Neural cell (in vitro differentiated cells): Measurements from ENCODE around the gene POLR2L. TPM values are rescaled to one million over a fixed set of nuclear protein-coding genes. Genes with fewer than 3 reads are reported as not detected.
A peak's percentile ranks its signal among the peaks of the same experiment; 100 is the strongest.

Experiments
- H2AFZ ChIP-seq: fragments of 200-600, 300-800 bp; sonication (generic), shearing (Covaris generic); 2 replicates; pipeline ENCODE4 v1.6.0; 2014; ENCODE audit warnings: low read depth, mild to moderate bottlenecking, antibody characterized with exemption, low read length, moderate library complexity
- H3F3A ChIP-seq: fragments of 200-600 bp; shearing (Covaris generic); 2 replicates; pipeline ENCODE4 v1.6.1; 2016; ENCODE audit warnings: mild to moderate bottlenecking, moderate library complexity, mixed read lengths, antibody characterized with exemption, low read length; ENCODE audit not compliant: insufficient read depth, poor library complexity, severe bottlenecking
- H3K27ac ChIP-seq: fragments of 200-600, 300-800 bp; sonication (generic), shearing (Covaris generic); 2 replicates; pipeline ENCODE4 v1.5.1; 2014; ENCODE audit warnings: mild to moderate bottlenecking, low read length, moderate library complexity
- H3K27me3 ChIP-seq: fragments of 300-800, 200-600 bp; sonication (generic), shearing (Covaris generic); 2 replicates; pipeline ENCODE4 v1.6.0; 2014; ENCODE audit warnings: mild to moderate bottlenecking, low read depth, low read length, moderate library complexity; ENCODE audit not compliant: insufficient read depth
- H3K36me3 ChIP-seq: fragments of 300-800, 200-600 bp; sonication (generic), shearing (Covaris generic); 2 replicates; pipeline ENCODE4 v1.5.1; 2014; ENCODE audit warnings: mild to moderate bottlenecking, antibody characterized with exemption, low read length, moderate library complexity; ENCODE audit not compliant: insufficient read depth
- H3K4me2 ChIP-seq: fragments of 300-800, 200-600 bp; sonication (generic), shearing (Covaris generic); 2 replicates; pipeline ENCODE4 v1.6.0; 2014; ENCODE audit warnings: mild to moderate bottlenecking, low read length
- H3K4me3 ChIP-seq: fragments of 300-800, 200-600 bp; sonication (generic), shearing (Covaris generic); 2 replicates; pipeline ENCODE4 v1.5.1; 2014; ENCODE audit warnings: mild to moderate bottlenecking, low read length, moderate library complexity
- H3K79me2 ChIP-seq: fragments of 200-600 bp; shearing (Covaris generic); replicated peaks from 2 replicates; pipeline ENCODE4 v1.6.0; 2014; ENCODE audit warnings: mild to moderate bottlenecking, low read length, moderate library complexity; ENCODE audit not compliant: insufficient read depth
- H3K9ac ChIP-seq: fragments of 300-800, 200-600 bp; sonication (generic), shearing (Covaris generic); 2 replicates; pipeline ENCODE4 v1.6.1; 2016; ENCODE audit warnings: mild to moderate bottlenecking, low read length, mixed read lengths
- H3K9me2 ChIP-seq: fragments of 200-600 bp; shearing (Covaris generic); 2 replicates; pipeline ENCODE4 v1.6.1; 2016; ENCODE audit warnings: mild to moderate bottlenecking, low read length, mixed read lengths; ENCODE audit not compliant: insufficient read depth
- H3K9me3 ChIP-seq: fragments of 200-600, 300-800 bp; sonication (generic), shearing (Covaris generic); 2 replicates; pipeline ENCODE4 v1.6.1; 2016; ENCODE audit warnings: mild to moderate bottlenecking, mixed run types, low read length, moderate library complexity, mixed read lengths
- H4K20me1 ChIP-seq: fragments of 200-600 bp; shearing (Covaris generic); 2 replicates; pipeline ENCODE4 v1.6.1; 2016; ENCODE audit warnings: mild to moderate bottlenecking, mixed run types; ENCODE audit not compliant: insufficient read depth
- CTCF ChIP-seq: fragments of 450-650 bp; IDR thresholded peaks from 2 replicates; pipeline ENCODE4 v1.5.1; 2014; ENCODE audit warnings: antibody characterized with exemption, mild to moderate bottlenecking, moderate library complexity; ENCODE audit not compliant: poor library complexity, severe bottlenecking
- EP300 ChIP-seq: fragments of 450-650 bp; conservative IDR thresholded peaks from 2 replicates; pipeline ENCODE4 v1.6.1; 2014; ENCODE audit warnings: antibody characterized with exemption, mild to moderate bottlenecking, moderate library complexity; ENCODE audit not compliant: poor library complexity, severe bottlenecking
- EZH2 ChIP-seq: fragments of 200-600, 300-800 bp; shearing (Covaris generic), sonication (generic); IDR thresholded peaks from 2 replicates; pipeline ENCODE4 v1.6.1; 2014; ENCODE audit warnings: antibody characterized with exemption, low read length, borderline replicate concordance, mild to moderate bottlenecking; ENCODE audit not compliant: insufficient read depth, poor library complexity, severe bottlenecking
- MXI1 ChIP-seq: fragments of 450-650 bp; conservative IDR thresholded peaks from 2 replicates; pipeline ENCODE4 v1.6.1; 2014; ENCODE audit warnings: antibody characterized with exemption, mild to moderate bottlenecking; ENCODE audit not compliant: poor library complexity, severe bottlenecking
- POLR2AphosphoS5 ChIP-seq: IDR thresholded peaks from 2 replicates; pipeline ENCODE4 v1.6.1; 2012
- RAD21 ChIP-seq: fragments of 450-650 bp; conservative IDR thresholded peaks from 2 replicates; pipeline ENCODE4 v1.6.1; 2014; ENCODE audit warnings: antibody characterized with exemption, mild to moderate bottlenecking, moderate library complexity
- REST ChIP-seq: IDR thresholded peaks from 2 replicates; pipeline ENCODE4 v1.6.1; 2012; ENCODE audit warnings: borderline replicate concordance
- SMC3 ChIP-seq: fragments of 450-650 bp; conservative IDR thresholded peaks from 2 replicates; pipeline ENCODE4 v1.6.1; 2014; ENCODE audit warnings: antibody characterized with exemption, mild to moderate bottlenecking, moderate library complexity; ENCODE audit not compliant: poor library complexity
- TAF1 ChIP-seq: IDR thresholded peaks from 2 replicates; pipeline ENCODE4 v1.6.1; 2012; ENCODE audit warnings: low read depth
- polyA plus RNA-seq: library from polyadenylated mRNA; depleted of rRNA; stranded (reverse); fragments of >200 nt; gene quantifications from 2 replicates; pipeline ENCODE4 v1.2.3, GENCODE V29; 2014

The POLR2L gene
- polyA plus RNA-seq, 1 donor from 2014 or later = 62.3 TPM

- no peaks in the 10 kb centered on the region for H4K20me1 ChIP-seq
- H3K36me3 ChIP-seq = no peaks in the 10 kb centered on the region
- no peaks in the 10 kb centered on the region for H3K9me3 ChIP-seq
- TF ChIP-seq EP300 = no peak
- no peak for TF ChIP-seq EZH2
- H3K27me3 ChIP-seq = peaks cover 5% of the 10 kb centered on the region
- H3K4me2 ChIP-seq = peak overlapping the region; percentile 80
- H3F3A ChIP-seq = no peaks in the 10 kb centered on the region
- H2AFZ ChIP-seq = peak overlapping the region; percentile 56
- peak overlapping the region; percentile 63 for H3K9ac ChIP-seq
- H3K79me2 ChIP-seq = no peaks in the 10 kb centered on the region
- no peak overlapping the region for H3K27ac ChIP-seq
- no peaks in the 10 kb centered on the region for H3K9me2 ChIP-seq
- H3K4me3 ChIP-seq = peak overlapping the region; percentile 73
Observed at GRCh38 chr11:849104-849824, 6.9 kb upstream of the POLR2L start.

DNA sequence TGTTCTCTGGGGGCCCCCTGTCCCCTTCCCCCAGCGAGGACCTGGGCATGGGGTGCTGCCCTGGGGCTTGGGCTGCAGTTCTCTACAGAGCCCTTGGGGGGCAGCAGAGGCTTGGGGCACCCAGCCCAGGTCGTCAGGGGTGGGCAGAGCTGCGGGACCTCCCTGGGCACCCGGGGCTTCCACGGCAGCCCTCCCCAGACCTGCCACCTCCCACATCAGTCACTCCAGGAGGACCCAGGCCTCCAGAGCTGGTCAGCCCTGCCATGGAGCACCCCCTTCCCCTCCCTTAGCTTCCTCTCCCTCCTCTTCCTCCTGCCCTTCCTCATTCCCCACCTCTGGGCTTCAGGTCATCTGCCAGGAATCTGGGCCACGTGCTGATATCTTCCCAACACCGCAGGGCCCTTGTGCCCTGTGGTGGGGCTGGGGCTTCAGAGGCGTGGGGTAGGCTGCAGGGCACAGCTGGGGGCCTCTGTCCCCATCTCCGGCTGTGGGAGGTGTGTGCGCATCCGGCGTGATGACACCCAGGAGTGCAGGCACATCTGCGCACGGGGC lies 6.1 kb upstream of the POLR2L start:
- no peak overlapping the region for H3K4me2 ChIP-seq
- peak overlapping the region; percentile 73 for H3K4me3 ChIP-seq
- H2AFZ ChIP-seq = no peak overlapping the region
- H3K9me3 ChIP-seq = no peaks in the 10 kb centered on the region
- H3F3A ChIP-seq = no peaks in the 10 kb centered on the region
- TF ChIP-seq CTCF (peak; percentile 83), RAD21 (peak; percentile 81), SMC3 (peak; percentile 72), EZH2 (no peak), EP300 (no peak), REST (no peak), POLR2AphosphoS5 (no peak), MXI1 (no peak), TAF1 (no peak)
- H3K9ac ChIP-seq = peak overlapping the region; percentile 63
- no peak overlapping the region for H3K27ac ChIP-seq
- H3K36me3 ChIP-seq = no peaks in the 10 kb centered on the region
- no peaks in the 10 kb centered on the region for H3K9me2 ChIP-seq
- no peaks in the 10 kb centered on the region for H3K79me2 ChIP-seq
- no peaks in the 10 kb centered on the region for H4K20me1 ChIP-seq
- H3K27me3 ChIP-seq = peaks cover 8% of the 10 kb centered on the region
